Skin of body (tissue), 2 donors: Measurements from ENCODE around the gene GAGE10. TPM values are rescaled to one million over a fixed set of nuclear protein-coding genes. Genes with fewer than 3 reads are reported as not detected.
A peak's percentile ranks its signal among the peaks of the same experiment; 100 is the strongest.
"Not testable (repeated sequence)": the region's sequence is repeated elsewhere in the genome, so short reads cannot be mapped to it uniquely, and the experiment has no call there.

ENCODE experiments used
- DNase-seq: peaks from one replicate; lab custom pipeline; 2025; lab: John Stamatoyannopoulos, UW
- total RNA-seq: library from RNA; depleted of rRNA; stranded (reverse); fragments of >200 nt; gene quantifications from one replicate; pipeline ENCODE4 v1.2.3, GENCODE V29; 2014

The GAGE10 gene
- total RNA-seq, 1 donor from 2014 or later, result not detected

- no peak for DNase-seq
These were observed 27.2 kb upstream of the GAGE10 start for GRCh38 chrX:49276207-49276606.

DNA sequence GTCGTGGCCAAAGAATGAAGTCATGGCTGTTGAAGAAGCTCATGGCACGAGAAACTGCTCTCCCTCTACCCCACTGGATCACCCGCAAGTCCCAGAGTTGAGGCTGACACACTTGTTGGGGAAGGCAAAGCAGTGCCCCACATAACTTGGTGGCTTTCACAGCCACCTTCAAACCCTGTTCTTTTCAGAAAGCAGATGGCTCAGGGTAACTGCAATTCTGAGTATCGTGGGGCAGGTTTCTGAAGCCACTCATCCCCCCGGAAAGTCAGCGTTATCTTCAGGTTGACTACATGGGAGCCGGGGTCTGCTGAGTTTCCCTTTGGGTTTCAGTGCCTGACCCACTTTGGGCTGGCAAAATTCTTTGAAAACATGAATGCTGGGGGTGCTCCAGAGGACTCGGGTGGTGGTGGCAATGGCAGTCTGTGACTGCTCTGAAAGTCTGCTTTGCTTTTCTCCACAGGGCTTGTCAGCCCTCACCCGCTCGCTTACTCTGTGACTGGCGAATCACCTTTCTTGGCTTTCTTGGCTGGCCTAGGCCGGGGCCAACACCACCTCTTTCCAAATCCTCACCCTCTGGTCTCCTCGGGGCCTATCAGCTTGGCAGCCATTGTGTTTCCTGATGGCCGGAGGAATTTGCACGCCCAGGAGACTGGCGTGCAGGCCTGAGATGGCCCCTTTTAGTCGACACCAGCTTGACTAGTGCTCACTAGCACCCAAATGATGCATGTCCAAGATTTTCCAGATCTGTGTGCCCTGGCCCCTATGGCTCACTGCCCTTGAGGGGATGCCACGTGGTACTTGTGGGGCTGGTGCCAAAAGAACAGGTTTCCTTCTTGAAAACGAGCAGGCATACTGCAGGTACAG, 26.5 kb upstream of the GAGE10 start:
- DNase-seq, result no peak

DNA sequence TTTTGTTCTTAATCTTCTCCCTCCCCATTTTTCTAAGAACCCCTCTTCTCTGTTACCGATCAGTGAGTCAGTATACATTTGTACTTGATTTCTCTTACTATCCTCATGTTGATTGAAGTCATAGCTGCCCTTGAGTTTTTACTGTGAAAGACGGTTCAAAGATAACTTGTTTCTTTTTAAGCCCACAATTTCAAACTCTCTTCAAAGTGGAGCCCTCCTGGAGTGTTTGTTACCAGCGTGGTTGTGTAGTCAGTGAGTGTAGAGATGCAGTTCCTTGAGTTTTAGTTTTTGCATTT, 26.0 kb upstream of the GAGE10 start:
- no peak for DNase-seq

DNA sequence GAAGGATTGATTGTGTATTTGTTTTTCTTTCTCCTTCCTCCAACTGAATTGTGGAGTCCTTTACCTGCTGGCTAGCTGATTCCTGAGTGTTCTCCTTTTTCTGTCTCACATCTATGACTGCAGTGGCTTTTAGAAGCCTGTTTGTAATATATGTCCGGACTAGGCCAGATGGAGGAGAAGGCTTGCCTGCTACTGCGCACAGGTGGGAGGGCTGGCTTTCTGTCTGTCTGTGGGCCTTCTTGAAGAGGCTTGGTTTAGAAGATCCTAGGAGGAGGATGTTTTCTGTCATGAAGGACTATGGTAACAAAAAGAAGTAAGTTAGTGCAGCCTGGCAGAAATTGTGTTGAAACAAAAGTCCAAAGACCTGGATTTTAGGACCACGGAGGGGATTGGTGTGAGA, 25.4 kb upstream of the GAGE10 start:
- no peak for DNase-seq

GRCh38 chrX:49282647-49283011, 20.8 kb upstream of the GAGE10 start:
- no peak for DNase-seq

GRCh38 chrX:49284212-49284611, 19.2 kb upstream of the GAGE10 start:
- no peak for DNase-seq

DNA sequence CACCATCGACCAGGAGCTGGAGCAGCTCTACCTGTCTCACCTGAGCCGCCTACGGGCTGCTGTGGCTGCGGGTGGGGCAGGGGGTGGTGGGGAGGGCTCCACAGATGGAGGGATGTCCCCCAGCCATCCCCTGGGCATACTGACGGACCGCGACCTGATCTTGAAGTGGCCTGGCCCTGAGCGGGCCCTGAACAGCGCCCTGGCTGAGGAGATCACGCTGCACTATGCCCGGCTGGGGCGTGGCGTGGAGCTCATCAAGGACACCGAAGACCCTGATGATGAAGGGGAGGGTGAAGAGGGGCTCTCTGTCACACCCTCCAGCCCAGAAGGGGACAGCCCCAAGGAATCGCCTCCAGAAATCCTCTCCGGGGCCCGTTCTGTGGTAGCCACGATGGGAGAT, 17.3 kb upstream of the GAGE10 start:
- no peak for DNase-seq

- DNase-seq, result no peak
These were observed 16.9 kb upstream of the GAGE10 start for GRCh38 chrX:49286581-49286980.

DNA sequence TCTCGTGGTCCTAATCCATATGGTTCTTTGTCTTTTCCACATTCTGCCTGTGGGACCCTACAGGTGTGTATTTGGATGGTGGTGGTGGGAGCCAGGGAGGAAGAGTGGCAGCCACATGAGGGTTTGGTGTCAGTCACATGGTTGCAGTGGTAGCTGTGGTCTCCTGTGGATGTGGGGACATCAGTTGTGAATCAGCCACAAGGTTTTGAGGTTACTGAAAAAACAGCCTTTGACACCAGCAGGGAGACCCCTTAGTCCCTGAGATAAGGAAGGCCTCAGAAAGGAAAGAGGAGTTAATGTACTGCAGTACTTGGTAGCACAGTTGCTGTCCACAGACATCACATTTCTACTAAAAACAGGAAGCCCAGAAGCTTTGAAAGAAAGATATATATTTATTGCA, 15.8 kb upstream of the GAGE10 start:
- DNase-seq, result no peak

DNA sequence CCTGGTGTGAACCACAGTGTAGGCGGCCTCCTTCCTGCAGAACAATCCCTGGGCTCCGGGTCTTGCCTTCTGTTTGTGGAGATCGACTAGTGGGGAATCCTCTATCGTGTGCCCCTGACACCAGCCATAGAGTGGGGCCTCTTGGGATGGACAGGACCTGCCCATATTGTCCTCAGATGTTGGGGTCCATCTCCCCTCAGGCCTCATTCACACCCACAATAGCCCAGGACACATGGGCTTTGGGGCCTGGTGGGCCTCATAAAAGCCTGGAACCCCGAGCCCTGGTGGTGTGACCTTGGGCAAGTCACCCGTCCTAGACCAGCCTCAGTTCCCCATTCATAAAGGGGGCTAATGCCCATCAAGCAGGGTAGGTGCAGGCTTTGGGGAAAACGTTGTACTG, 13.2 kb upstream of the GAGE10 start:
- no peak for DNase-seq

DNA sequence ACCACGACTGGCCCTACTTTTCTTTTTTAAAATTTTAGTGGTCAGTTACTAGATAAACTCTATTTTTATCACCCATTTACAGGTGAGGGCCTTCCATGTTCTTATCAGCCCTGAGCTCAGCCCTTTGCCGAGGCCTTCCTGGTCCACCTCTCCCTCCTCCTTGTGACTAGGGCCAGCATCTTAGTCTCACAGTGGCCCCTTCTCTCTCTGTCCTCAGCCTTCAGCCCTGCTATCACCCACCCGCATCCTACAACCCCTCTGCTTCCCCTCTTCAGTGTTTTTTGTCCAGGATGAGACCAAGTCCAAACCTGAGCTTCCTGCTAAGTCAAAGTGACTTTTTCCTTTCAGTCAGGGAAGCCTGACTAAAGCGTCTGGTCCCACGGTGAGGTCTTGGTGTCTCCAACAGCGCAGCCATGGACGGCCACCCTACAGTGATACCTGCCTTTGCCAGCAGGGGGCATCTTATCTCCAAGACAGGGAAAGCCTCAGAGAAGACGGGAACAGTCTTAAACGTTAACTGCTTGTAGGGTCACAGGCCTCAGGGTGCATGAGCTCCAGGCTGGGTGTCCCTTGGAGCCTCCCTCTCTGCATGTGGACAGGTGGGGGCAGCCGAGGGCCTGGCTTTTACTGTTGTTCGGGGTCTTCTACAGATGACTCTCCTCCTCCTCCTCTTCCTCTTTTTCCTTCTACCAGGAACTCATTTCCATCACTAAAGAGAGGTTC, 11.7 kb upstream of the GAGE10 start:
- DNase-seq, result peak; percentile 6

- DNase-seq, result no peak
These were observed 10.8 kb upstream of the GAGE10 start for GRCh38 chrX:49292400-49293362.

DNA sequence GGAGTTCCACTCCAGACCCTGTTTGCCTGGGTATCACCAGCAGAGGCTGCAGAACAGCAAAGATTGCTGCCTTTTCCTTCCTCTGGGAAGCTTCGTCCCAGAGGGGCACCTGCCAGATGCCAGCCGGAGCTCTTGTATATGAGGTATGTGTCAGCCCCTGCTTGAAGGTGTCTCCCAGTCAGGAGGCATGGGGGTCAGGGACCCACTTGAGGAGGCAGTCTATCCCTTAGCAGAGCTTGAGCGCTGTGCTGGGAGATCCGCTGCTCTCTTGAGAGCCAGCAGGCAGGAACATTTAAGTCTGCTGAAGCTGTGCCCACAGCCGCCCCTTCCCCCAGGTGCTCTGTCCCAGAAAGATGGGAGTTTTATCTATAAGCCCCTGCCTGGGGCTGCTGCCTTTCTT, 4.2 kb upstream of the GAGE10 start:
- DNase-seq, result not testable (repeated sequence)

- DNase-seq, result no peak
These were observed 2.7 kb upstream of the GAGE10 start for GRCh38 chrX:49300703-49301102.

DNA sequence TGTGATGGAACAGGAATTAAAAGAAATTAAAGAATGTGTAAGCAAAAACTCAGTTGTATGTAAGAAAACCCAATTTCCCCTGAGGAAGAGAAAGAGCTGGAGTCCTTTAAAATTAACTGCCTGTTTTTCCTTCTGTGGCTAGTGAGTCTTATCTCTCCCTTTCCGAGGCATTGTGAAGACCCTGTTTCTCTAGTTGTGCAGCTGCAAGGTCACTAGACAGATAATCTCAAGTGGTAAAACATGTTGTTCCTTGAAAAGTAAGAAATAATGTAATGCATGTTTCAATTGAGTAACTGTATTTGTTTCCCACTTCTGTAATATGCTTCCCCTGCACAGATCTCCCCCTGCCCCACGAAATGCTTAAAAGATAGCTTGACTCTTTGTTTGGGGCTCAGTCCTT, 4.3 kb downstream of the GAGE10 start:
- not testable (repeated sequence) for DNase-seq

- no peak for DNase-seq
These were observed 5.3 kb downstream of the GAGE10 start for GRCh38 chrX:49308604-49309269.

DNA sequence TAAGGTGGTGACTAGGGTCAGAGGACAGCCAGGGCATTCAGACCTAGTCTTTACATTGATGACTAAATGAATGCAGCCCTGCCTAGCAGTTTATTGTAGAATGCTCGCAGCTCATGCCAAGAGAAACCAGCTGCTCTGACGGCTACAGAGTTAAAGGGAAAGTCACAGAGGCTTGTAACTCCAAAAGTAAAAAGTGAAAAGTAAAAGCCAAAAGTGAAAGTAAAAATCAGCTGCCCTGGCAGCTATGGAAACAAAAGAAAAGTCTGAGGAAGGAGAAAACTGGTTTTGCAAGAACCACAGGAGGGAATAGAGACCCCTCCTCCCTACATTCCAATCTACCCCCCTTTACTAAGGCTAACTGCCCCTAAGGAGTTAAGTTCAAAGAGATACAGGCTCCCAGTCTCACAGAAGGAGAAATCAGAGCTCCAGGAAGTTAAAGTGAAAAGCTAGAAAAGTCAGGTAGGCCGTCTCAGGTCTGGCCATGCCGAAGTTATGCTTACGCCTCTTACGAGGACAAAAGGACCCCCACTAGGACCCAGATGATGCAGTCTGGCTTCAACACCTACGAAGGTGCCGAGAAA, 6.0 kb downstream of the GAGE10 start:
- DNase-seq, result peak; percentile 23

DNA sequence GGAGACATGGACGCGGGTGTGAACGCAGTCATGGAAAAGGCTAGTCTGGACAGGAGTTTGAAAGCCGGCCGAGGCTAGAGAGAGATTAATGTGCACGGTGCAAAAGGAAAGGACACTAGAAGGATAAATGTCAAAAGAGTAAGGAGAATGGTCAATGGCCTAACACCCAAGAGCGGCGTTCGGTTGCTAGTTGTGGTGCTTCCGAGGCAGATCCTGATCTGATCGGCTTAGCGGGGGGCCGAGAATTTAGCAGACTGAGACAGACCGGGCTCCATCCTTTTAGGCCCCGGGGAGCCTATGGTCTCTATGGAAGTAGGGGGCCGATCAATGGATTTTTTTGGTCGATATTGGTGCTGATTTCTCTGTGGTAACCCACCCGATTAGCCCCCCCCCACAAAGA, 6.9 kb downstream of the GAGE10 start:
- DNase-seq, result no peak

GRCh38 chrX:49312176-49312575, 8.7 kb downstream of the GAGE10 start:
- DNase-seq, result no peak

DNA sequence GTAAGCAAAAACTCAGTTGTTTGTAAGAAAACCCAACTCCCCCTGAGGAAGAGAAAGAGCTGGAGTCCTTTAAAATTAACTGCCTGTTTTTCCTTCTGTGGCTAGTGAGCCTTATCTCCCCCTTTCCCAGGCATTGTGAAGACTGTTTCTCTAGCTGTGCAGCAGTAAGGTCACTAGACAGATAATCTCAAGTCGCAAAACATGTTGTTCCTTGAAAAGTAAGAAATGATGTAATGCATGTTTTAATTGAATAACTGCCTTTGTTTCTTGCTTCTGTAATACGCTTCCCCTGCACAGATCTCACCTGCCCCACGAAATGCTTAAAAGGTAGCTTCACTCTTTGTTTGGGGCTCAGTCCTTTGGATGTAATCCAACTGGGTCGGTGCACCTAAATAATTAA, 12.6 kb downstream of the GAGE10 start:
- DNase-seq, result no peak

GRCh38 chrX:49321737-49322136, 18.3 kb downstream of the GAGE10 start, which contains the start of gene GAGE12J:
GAGE12J (plus strand) TSS chrX:49322037; CDS start chrX:49323194, 1,157 bp downstream.
- not testable (repeated sequence) for DNase-seq
